GM12878 (cell line): Measurements from ENCODE around the gene FBXW7. TPM values are rescaled to one million over a fixed set of nuclear protein-coding genes. Genes with fewer than 3 reads are reported as not detected.

Experiments used
- E2F4 ChIP-seq: IDR thresholded peaks from 2 replicates; pipeline ENCODE4 v1.6.1; 2012; ENCODE audit warnings: low read depth, low read length, improper control_type of control experiment
- EED ChIP-seq: sonication (generic); IDR thresholded peaks from 2 replicates; pipeline ENCODE4 v1.6.1; 2016; ENCODE audit warnings: antibody characterized with exemption, low read depth
- ESRRA ChIP-seq: IDR thresholded peaks from 2 replicates; pipeline ENCODE4 v1.6.1; 2012; ENCODE audit warnings: mild to moderate bottlenecking, low read length, improper control_type of control experiment
- GABPA ChIP-seq: IDR thresholded peaks from 2 replicates; pipeline ENCODE4 v1.6.1; 2014; ENCODE audit warnings: antibody characterized with exemption, low read depth, mild to moderate bottlenecking, inconsistent platforms
- IKZF1 ChIP-seq: fragments of 450-650 bp; conservative IDR thresholded peaks from 2 replicates; pipeline ENCODE4 v1.6.1; 2017; ENCODE audit warnings: antibody characterized with exemption, mild to moderate bottlenecking
- MXI1 ChIP-seq: fragments of 150-350 bp; IDR thresholded peaks from 2 replicates; pipeline ENCODE4 v1.6.1; 2011; ENCODE audit warnings: low read depth, mild to moderate bottlenecking, inconsistent platforms, low read length, improper control_type of control experiment
- PKNOX1 ChIP-seq: fragments of 450-650 bp; IDR thresholded peaks from 2 replicates; pipeline ENCODE4 v1.6.1; 2016; ENCODE audit warnings: mild to moderate bottlenecking
- RFX5 ChIP-seq: IDR thresholded peaks from 2 replicates; pipeline ENCODE4 v1.6.1; 2011; ENCODE audit warnings: low read depth, low read length, improper control_type of control experiment
- SKIL ChIP-seq: fragments of 450-650 bp; IDR thresholded peaks from 2 replicates; pipeline ENCODE4 v1.6.1; 2017; ENCODE audit warnings: mild to moderate bottlenecking, low read depth, inconsistent platforms; ENCODE audit not compliant: poor library complexity, severe bottlenecking
- USF1 ChIP-seq: IDR thresholded peaks from 2 replicates; pipeline ENCODE4 v1.6.1; 2011; ENCODE audit warnings: borderline replicate concordance, low read depth, mild to moderate bottlenecking, moderate library complexity, mixed read lengths, low read length; ENCODE audit not compliant: insufficient read depth; ENCODE audit errors: extremely low read length
- ZNF384 ChIP-seq: IDR thresholded peaks from 2 replicates; pipeline ENCODE4 v1.6.1; 2012; ENCODE audit warnings: low read depth, mild to moderate bottlenecking, low read length, improper control_type of control experiment, borderline replicate concordance
- ZNF687 ChIP-seq: fragments of 450-650 bp; IDR thresholded peaks from 2 replicates; pipeline ENCODE4 v1.6.1; 2017; ENCODE audit warnings: mild to moderate bottlenecking, moderate library complexity
- polyA plus RNA-seq, 11 experiments: library from polyadenylated mRNA; depleted of rRNA in 4 of 11; unstranded in 6 of 11; stranded (reverse) in 5 of 11; fragments of >200 nt; fragmentation: Nextera tagmentation in 4 of 11; fragmentation: Illumina TruSeq in 1 of 11; extraction: Ambion mirVana in 4 of 11; extraction: Trizol in 1 of 11; gene quantifications; 1 replicate in 1 of 11; 2 replicates in 10 of 11; pipeline versions ENCODE4 v1.2.1 to v1.2.3, GENCODE V29; 2011 to 2016; ENCODE audit warnings: inconsistent platforms in 2 of 11, missing spikeins in 2 of 11, low read depth in 1 of 11
- total RNA-seq, 4 experiments: library from RNA; depleted of rRNA in 3 of 4; stranded (reverse); fragments of >200 nt in 3 of 4; fragmentation: Illumina TruSeq in 1 of 4; extraction: Trizol in 1 of 4; gene quantifications; 2 replicates each; pipeline versions ENCODE4 v1.2.1 to v1.2.3, GENCODE V29; 2013 to 2021

Gene FBXW7
- total and polyA plus RNA-seq, 10 of the 15 experiments (the other 5 are each of a cell fraction or from before 2014, with no cell fraction given): 35.8 to 118 (median 47.2) TPM

- TF ChIP-seq EED (no peak), ESRRA (no peak), IKZF1 (no peak), MXI1 (no peak), E2F4 (no peak), ZNF687 (no peak), SKIL (no peak), ZNF384 (no peak), RFX5 (no peak), PKNOX1 (no peak), USF1 (no peak), GABPA (no peak)
Observed at GRCh38 chr4:152455311-152455710, 80.6 kb downstream of the FBXW7 start (continued).
